D721Med (cell line): ENCODE measurements around the gene KRT76.

Source experiments
- DNase-seq: peaks from one replicate; pipeline ENCODE4 v3.0.0; 2011; ENCODE audit warnings: low spot score; ENCODE audit not compliant: insufficient read length
- FAIRE-seq: peaks from 2 replicates; lab custom pipeline; 2011; peaks lifted over from hg19 to GRCh38; lab: Jason Lieb, UNC
- CTCF ChIP-seq: IDR thresholded peaks from 2 replicates; pipeline ENCODE4 v1.5.1; 2012; ENCODE audit warnings: mild to moderate bottlenecking, control low read depth; ENCODE audit not compliant: insufficient read depth; ENCODE audit errors: missing control alignments

Gene KRT76

GRCh38 chr12:52791271-52792184 is 14.4 kb upstream of the KRT76 start:
- DNase-seq (no peak), FAIRE-seq (no peak)
- TF ChIP-seq CTCF: no peak

GRCh38 chr12:52790427-52791270 is 13.5 kb upstream of the KRT76 start:
- FAIRE-seq (no peak), DNase-seq (no peak)
- TF ChIP-seq CTCF: no peak

- no peak for TF ChIP-seq CTCF
- FAIRE-seq (no peak), DNase-seq (no peak)
Measured at GRCh38 chr12:52789637-52790426, 12.7 kb upstream of the KRT76 start.

GRCh38 chr12:52788876-52789636 is 11.9 kb upstream of the KRT76 start:
- FAIRE-seq (no peak), DNase-seq (no peak)
- TF ChIP-seq CTCF: no peak

GRCh38 chr12:52788192-52788875 is 11.2 kb upstream of the KRT76 start:
- DNase-seq: no peak
- FAIRE-seq: no peak
- no peak for TF ChIP-seq CTCF
